ENCODE data around the gene TRIM14. TPM values are rescaled to one million over a fixed set of nuclear protein-coding genes. Genes with fewer than 3 reads are reported as not detected.

TRIM14 gene
- total RNA-seq, 4 donors from 2014 or later = 21.0 to 39.2 (median 31.6) TPM

- no peak for DNase-seq
- H3K4me3 ChIP-seq = no peak overlapping the region
- H3K27me3 ChIP-seq = no peaks in the 10 kb centered on the region
- H3K9me3 ChIP-seq = no peaks in the 10 kb centered on the region
- peaks cover 5 to 37% (median 6%) of the 10 kb centered on the region in 3 donors for H3K36me3 ChIP-seq
- TF ChIP-seq CTCF (IDR thresholded peaks at IDR 0.05) (no peak), POLR2A (IDR thresholded peaks at IDR 0.05) (no peak)
- intact Hi-C loops (cut with DNase I) = no loop called here
- 32 to 55% methylated on average over 3 to 4 of the region's 4 CpGs for WGBS, 2 donors
- H3K4me1 ChIP-seq = peaks cover 22 to 60% (median 26%) of the 10 kb centered on the region in 3 donors
- peak overlapping the region; percentile 58 to 88 (median 81) for H3K27ac ChIP-seq
These were observed 21.2 kb downstream of the TRIM14 start for GRCh38 chr9:98097836-98098235.

- Histone ChIP-seq H3K4me1 (peaks cover 19 to 52% (median 26%) of the 10 kb centered on the region in 3 donors), H3K9me3 (no peaks in the 10 kb centered on the region), H3K4me3 (no peak overlapping the region), H3K36me3 (peaks cover 5 to 37% (median 6%) of the 10 kb centered on the region in 3 donors), H3K27me3 (no peaks in the 10 kb centered on the region), H3K27ac (no peak overlapping the region)
- no peak for DNase-seq
- 86 to 100% methylated on average over 4 of the region's 5 CpGs for WGBS, 2 donors
- intact Hi-C loops (cut with DNase I) = no loop called here
- no peak for TF ChIP-seq CTCF (IDR thresholded peaks at IDR 0.05)
- no peak for TF ChIP-seq POLR2A (IDR thresholded peaks at IDR 0.05)
These were observed 22.9 kb downstream of the TRIM14 start for GRCh38 chr9:98096091-98096490.

GRCh38 chr9:98095401-98095800 is 23.6 kb downstream of the TRIM14 start:
- WGBS, 2 donors = 87 to 95% methylated on average over 4 of the region's 7 CpGs
- intact Hi-C loops (cut with DNase I) = no loop called here
- H3K27me3 ChIP-seq = no peaks in the 10 kb centered on the region
- peaks cover 5 to 37% (median 6%) of the 10 kb centered on the region in 3 donors for H3K36me3 ChIP-seq
- H3K4me1 ChIP-seq = peaks cover 19 to 45% (median 26%) of the 10 kb centered on the region in 3 donors
- H3K4me3 ChIP-seq = no peak overlapping the region
- H3K27ac ChIP-seq = no peak overlapping the region
- TF ChIP-seq POLR2A (IDR thresholded peaks at IDR 0.05) = no peak
- no peak for TF ChIP-seq CTCF (IDR thresholded peaks at IDR 0.05)
- DNase-seq = no peak
- no peaks in the 10 kb centered on the region for H3K9me3 ChIP-seq

- intact Hi-C loops (cut with DNase I) = no loop called here
- no peak overlapping the region for H3K4me3 ChIP-seq
- H3K4me1 ChIP-seq = peaks cover 19 to 39% (median 26%) of the 10 kb centered on the region in 3 donors
- no peaks in the 10 kb centered on the region for H3K9me3 ChIP-seq
- DNase-seq = no peak
- no peaks in the 10 kb centered on the region for H3K27me3 ChIP-seq
- peaks cover 5 to 37% (median 6%) of the 10 kb centered on the region in 3 donors for H3K36me3 ChIP-seq
- WGBS, 2 donors = 91 to 96% methylated on average over 11 to 16 of the region's 16 CpGs
- no peak for TF ChIP-seq POLR2A (IDR thresholded peaks at IDR 0.05)
- TF ChIP-seq CTCF (IDR thresholded peaks at IDR 0.05) = no peak
- H3K27ac ChIP-seq = no peak overlapping the region
These were observed 24.2 kb downstream of the TRIM14 start for GRCh38 chr9:98094851-98095250.

- H3K36me3 ChIP-seq = peaks cover 5 to 41% (median 6%) of the 10 kb centered on the region in 3 donors
- intact Hi-C loops (cut with DNase I) = no loop called here
- no peak overlapping the region for H3K4me3 ChIP-seq
- WGBS, 2 donors = 56 to 72% methylated on average over 1 to 4 of the region's 4 CpGs
- H3K4me1 ChIP-seq = peaks cover 19 to 34% (median 21%) of the 10 kb centered on the region in 3 donors
- H3K9me3 ChIP-seq = no peaks in the 10 kb centered on the region
- TF ChIP-seq CTCF (IDR thresholded peaks at IDR 0.05) = no peak
- no peak for TF ChIP-seq POLR2A (IDR thresholded peaks at IDR 0.05)
- no peak overlapping the region for H3K27ac ChIP-seq
- no peaks in the 10 kb centered on the region for H3K27me3 ChIP-seq
- DNase-seq = no peak
These were observed 24.7 kb downstream of the TRIM14 start for GRCh38 chr9:98094316-98094715.

Measured in esophagus squamous epithelium (tissue), 5 donors.